ENCODE data around the gene PIGB.
"Not testable (repeated sequence)": the region's sequence is repeated elsewhere in the genome, so short reads cannot be mapped to it uniquely, and the experiment has no call there.

The PIGB gene

DNA sequence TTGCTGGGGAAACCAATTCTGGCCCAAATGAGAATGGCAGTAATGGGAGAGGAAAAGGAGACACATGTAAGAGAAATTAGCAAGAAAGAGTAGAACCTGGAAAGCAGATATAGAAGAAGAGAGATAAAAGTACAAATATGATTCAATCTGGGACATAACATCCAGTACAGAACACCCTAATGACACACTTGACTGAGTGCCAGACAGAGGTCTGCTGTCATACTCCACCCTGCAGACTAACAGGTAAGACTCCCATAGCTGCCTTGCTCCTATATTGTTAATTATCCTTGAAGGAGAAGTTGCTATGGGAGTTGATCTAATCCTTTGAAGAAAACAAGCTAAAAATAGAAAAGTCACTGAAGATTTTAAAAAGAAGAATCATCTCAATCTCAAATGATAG lies 68.0 kb downstream of the PIGB start:
- DNase-seq = no peak

GRCh38 chr15:55389264-55389607 lies 70.2 kb downstream of the PIGB start:
- DNase-seq = no peak

- no peak for DNase-seq
Measured at GRCh38 chr15:55394694-55395093, 75.7 kb downstream of the PIGB start.

DNA sequence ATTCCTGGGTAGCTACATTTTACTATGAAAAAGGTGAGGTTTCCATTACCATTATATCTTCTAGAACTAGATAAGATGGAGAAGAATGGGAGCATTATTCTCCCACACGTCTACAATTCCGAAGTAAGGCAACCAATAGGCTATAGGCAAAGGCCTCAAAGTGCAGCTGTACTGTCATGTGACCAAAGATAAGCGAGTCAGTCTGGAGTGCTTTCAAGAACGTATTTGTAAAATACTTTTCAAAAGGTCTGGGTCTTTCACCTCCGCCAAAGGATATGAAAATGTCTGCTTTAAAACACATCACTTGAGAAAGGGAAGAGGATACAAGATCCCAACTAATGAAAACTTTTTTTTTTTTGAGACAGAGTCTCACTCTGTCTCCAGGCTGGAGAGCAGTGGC lies 79.2 kb downstream of the PIGB start:
- DNase-seq = no peak

GRCh38 chr15:55400050-55400449 lies 81.0 kb downstream of the PIGB start:
- DNase-seq = not testable (repeated sequence)

- no peak for DNase-seq
Measured at GRCh38 chr15:55401786-55402246, 82.8 kb downstream of the PIGB start.

- DNase-seq = no peak
Measured at GRCh38 chr15:55402707-55403106, 83.7 kb downstream of the PIGB start.

GRCh38 chr15:55403531-55403930 lies 84.5 kb downstream of the PIGB start:
- DNase-seq = peak; percentile 77
